ENCODE data around the gene SLC22A23. TPM values are rescaled to one million over a fixed set of nuclear protein-coding genes. Genes with fewer than 3 reads are reported as not detected.

Gene SLC22A23
- polyA plus RNA-seq, 1 donor (not counting 4 experiments of a cell fraction or from before 2014, with no cell fraction given): 4.3 TPM

- no peak overlapping the region for H3K27ac ChIP-seq (ENCODE audit: control insufficient read depth, insufficient read depth, low read length)
- H3K9me3 ChIP-seq (ENCODE audit: control insufficient read depth, low read depth, low read length): no peaks in the 10 kb centered on the region
- no peak overlapping the region for H2AFZ ChIP-seq (ENCODE audit: control insufficient read depth, low read length)
- no peaks in the 10 kb centered on the region for H3K9me1 ChIP-seq (ENCODE audit: control insufficient read depth, extremely low read depth, insufficient read depth, low read length)
- no peaks in the 10 kb centered on the region for H3K79me2 ChIP-seq (ENCODE audit: control insufficient read depth, insufficient read depth, low read length)
- peaks cover 4% of the 10 kb centered on the region for H4K20me1 ChIP-seq (ENCODE audit: control insufficient read depth, extremely low read depth, insufficient read depth, low read length)
- no peak overlapping the region for H3K4me2 ChIP-seq (ENCODE audit: control insufficient read depth, extremely low read depth, insufficient read depth, low read depth, low read length)
- peaks cover 12% of the 10 kb centered on the region for H3K4me1 ChIP-seq (ENCODE audit: control insufficient read depth, extremely low read depth, insufficient read depth, low read length)
- no peak overlapping the region for H3K4me3 ChIP-seq (ENCODE audit: control insufficient read depth in 2 of 3, extremely low read depth in 1 of 3, insufficient read depth in 2 of 3, low read depth in 1 of 3, low read length in 3 of 3)
- H3K9ac ChIP-seq (ENCODE audit: control insufficient read depth, extremely low read depth, insufficient read depth, low read length): no peak overlapping the region
- H3K27me3 ChIP-seq (ENCODE audit: control insufficient read depth, extremely low read depth, insufficient read depth, low read length): no peaks in the 10 kb centered on the region
- dilution Hi-C loops (cut with MboI; ENCODE audit: extremely low pct_ligation_motif_present, low sequenced_read_pairs): no loop called here
- H3K36me3 ChIP-seq (ENCODE audit: control insufficient read depth in 2 of 2, extremely low read depth in 1 of 2, insufficient read depth in 2 of 2, low read length in 2 of 2): peaks cover 0 to 10% of the 10 kb centered on the region in 2 experiments
- DNase-seq (ENCODE audit: low read depth, low spot score) (no peak), FAIRE-seq (no peak)
- TF ChIP-seq EZH2 (IDR thresholded peaks at IDR 0.05; ENCODE audit: low read length): no peak
- no peak for TF ChIP-seq CTCF (optimal IDR thresholded peaks at IDR 0.05 in 1 of 3, IDR thresholded peaks at IDR 0.05 in 1 of 3, conservative IDR thresholded peaks at IDR 0.05 in 1 of 3; ENCODE audit: extremely low read depth in 1 of 3, insufficient read depth in 2 of 3, low read length in 3 of 3)
Observed at GRCh38 chr6:3282476-3283236, 174.2 kb downstream of the SLC22A23 start.

- Histone ChIP-seq H3K9ac (ENCODE audit: control insufficient read depth, extremely low read depth, insufficient read depth, low read length) (no peak overlapping the region), H3K4me2 (ENCODE audit: control insufficient read depth, extremely low read depth, insufficient read depth, low read depth, low read length) (no peak overlapping the region), H3K36me3 (ENCODE audit: control insufficient read depth in 2 of 2, extremely low read depth in 1 of 2, insufficient read depth in 2 of 2, low read length in 2 of 2) (peaks cover 0 to 12% of the 10 kb centered on the region in 2 experiments), H3K9me1 (ENCODE audit: control insufficient read depth, extremely low read depth, insufficient read depth, low read length) (no peaks in the 10 kb centered on the region), H4K20me1 (ENCODE audit: control insufficient read depth, extremely low read depth, insufficient read depth, low read length) (peaks cover 4% of the 10 kb centered on the region), H3K4me3 (ENCODE audit: control insufficient read depth in 2 of 3, extremely low read depth in 1 of 3, insufficient read depth in 2 of 3, low read depth in 1 of 3, low read length in 3 of 3) (no peak overlapping the region), H3K4me1 (ENCODE audit: control insufficient read depth, extremely low read depth, insufficient read depth, low read length) (peaks cover 10% of the 10 kb centered on the region), H3K9me3 (ENCODE audit: control insufficient read depth, low read depth, low read length) (no peaks in the 10 kb centered on the region), H3K79me2 (ENCODE audit: control insufficient read depth, insufficient read depth, low read length) (no peaks in the 10 kb centered on the region), H3K27ac (ENCODE audit: control insufficient read depth, insufficient read depth, low read length) (no peak overlapping the region), H3K27me3 (ENCODE audit: control insufficient read depth, extremely low read depth, insufficient read depth, low read length) (no peaks in the 10 kb centered on the region), H2AFZ (ENCODE audit: control insufficient read depth, low read length) (no peak overlapping the region)
- FAIRE-seq (peak; percentile 83), DNase-seq (ENCODE audit: low read depth, low spot score) (peak; percentile 57)
- TF ChIP-seq EZH2 (IDR thresholded peaks at IDR 0.05; ENCODE audit: low read length): no peak
- TF ChIP-seq CTCF (optimal IDR thresholded peaks at IDR 0.05 in 1 of 3, IDR thresholded peaks at IDR 0.05 in 1 of 3, conservative IDR thresholded peaks at IDR 0.05 in 1 of 3; ENCODE audit: extremely low read depth in 1 of 3, insufficient read depth in 2 of 3, low read length in 3 of 3): peak in 1 of 3 experiments; percentile 29
- dilution Hi-C loops (cut with MboI; ENCODE audit: extremely low pct_ligation_motif_present, low sequenced_read_pairs): no loop called here
Observed at GRCh38 chr6:3281631-3282475, 175.0 kb downstream of the SLC22A23 start.

Measured in keratinocyte (primary cell).